GM12892 (cell line): ENCODE results near the gene DDX4.

Source experiments
- DNase-seq: peaks from one replicate; pipeline ENCODE4 v3.0.0; 2011; ENCODE audit not compliant: insufficient read length
- FAIRE-seq: peaks from 2 replicates; lab custom pipeline; 2011; peaks lifted over from hg19 to GRCh38; lab: Jason Lieb, UNC
- POLR2A ChIP-seq: IDR thresholded peaks from 2 replicates; pipeline ENCODE4 v1.6.1; 2011; ENCODE audit warnings: low read depth, low read length, control low read depth
- POLR2AphosphoS5 ChIP-seq: IDR thresholded peaks from 2 replicates; pipeline ENCODE4 v1.6.1; 2011; ENCODE audit warnings: low read depth, low read length, control low read depth
- TAF1 ChIP-seq: IDR thresholded peaks from 2 replicates; pipeline ENCODE4 v1.6.1; 2011; ENCODE audit warnings: low read depth, mild to moderate bottlenecking, control low read depth, low read length, borderline replicate concordance

DDX4 gene

GRCh38 chr5:55860288-55860687, 122.4 kb downstream of the DDX4 start:
- DNase-seq, result no peak
- no peak for FAIRE-seq
- no peak for TF ChIP-seq POLR2AphosphoS5
- TF ChIP-seq POLR2A, result no peak
- no peak for TF ChIP-seq TAF1

DNA sequence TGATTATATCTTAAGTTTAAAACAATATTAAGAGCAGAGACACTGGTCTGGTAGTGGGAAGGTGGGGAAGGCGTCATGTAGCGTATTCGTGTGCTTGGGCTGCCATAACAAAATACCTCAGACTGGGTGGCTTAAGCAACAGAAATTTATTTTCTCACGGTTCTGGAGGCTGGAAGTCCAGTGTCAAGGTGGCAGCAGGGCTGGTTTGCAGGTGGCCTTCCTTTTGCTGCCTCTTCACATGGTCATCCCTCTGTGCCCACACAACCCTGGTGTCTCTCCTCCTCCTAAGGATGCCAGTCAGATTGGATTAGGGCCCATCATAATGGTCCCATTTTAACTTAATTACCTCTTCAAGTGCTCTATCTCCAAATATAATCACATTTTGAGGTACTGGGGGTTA, 122.8 kb downstream of the DDX4 start:
- FAIRE-seq, result no peak
- no peak for DNase-seq
- TF ChIP-seq POLR2A (no peak), TAF1 (no peak), POLR2AphosphoS5 (no peak)

DNA sequence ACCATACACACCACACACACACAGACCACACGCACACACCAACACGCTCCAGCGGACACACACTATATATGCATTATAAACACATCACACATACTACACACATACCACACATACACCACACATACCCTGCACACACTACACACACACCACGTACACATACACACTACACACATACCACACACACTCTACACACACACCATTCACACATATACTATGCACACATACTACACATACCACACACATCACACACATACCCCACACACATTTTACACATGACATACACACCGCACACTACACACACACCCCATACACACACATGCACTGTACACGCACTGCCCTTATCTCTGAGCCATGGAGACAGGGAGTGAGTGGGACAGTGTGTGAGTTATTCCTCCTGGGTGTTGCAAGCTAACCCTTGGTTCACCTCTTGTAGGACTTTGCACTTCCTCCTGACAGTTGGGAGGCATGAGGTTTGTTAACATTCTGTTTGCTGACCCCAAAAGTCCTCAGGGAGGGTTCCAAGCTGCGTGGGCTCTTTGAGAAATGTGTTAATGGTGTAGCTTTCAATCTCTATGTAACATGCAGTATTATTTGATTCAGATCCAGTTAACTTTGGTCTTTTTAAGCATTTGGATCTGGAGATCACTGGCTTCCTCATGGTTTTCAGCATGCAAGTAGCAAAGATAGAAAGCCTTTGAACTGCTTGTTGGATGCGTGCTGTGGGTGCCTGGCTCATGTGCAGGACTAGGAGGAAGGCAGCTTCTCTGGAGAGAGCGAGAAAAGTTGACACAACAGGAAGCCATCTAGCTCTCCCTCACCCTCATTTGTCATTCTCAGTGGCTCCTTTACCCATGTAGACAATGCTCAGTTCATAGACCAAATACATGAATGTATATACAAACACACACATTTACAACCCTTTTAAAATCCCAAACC, 127.0 kb downstream of the DDX4 start:
- TF ChIP-seq POLR2A, result no peak
- TF ChIP-seq POLR2AphosphoS5, result no peak
- no peak for TF ChIP-seq TAF1
- DNase-seq (no peak), FAIRE-seq (no peak)

GRCh38 chr5:55865831-55866230, 128.0 kb downstream of the DDX4 start:
- FAIRE-seq, result no peak
- no peak for DNase-seq
- TF ChIP-seq POLR2AphosphoS5 (no peak), POLR2A (no peak), TAF1 (no peak)

DNA sequence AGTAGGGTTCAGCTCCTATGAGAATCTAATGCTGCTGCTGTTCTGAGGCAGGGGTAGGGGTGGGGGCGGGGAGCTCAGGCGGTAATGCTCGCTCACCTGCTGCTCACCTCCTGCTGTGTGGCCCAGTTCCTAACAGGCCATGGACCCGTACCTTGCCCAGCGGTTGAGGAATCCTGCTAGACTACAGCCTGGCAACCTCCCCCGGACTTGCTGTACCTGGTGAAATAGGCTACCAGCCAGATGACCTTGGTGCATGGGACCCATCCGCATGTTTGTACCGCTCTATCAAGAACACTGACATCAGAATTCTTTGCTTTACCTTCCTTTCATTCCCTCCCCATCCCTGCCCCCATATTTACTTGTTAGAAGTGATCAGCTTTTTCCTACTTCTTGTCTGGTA, 128.6 kb downstream of the DDX4 start:
- DNase-seq (no peak), FAIRE-seq (no peak)
- TF ChIP-seq TAF1 (no peak), POLR2AphosphoS5 (no peak), POLR2A (no peak)
